ELF-1 (cell line): ENCODE data around the gene HSH2D.
"Not testable (repeated sequence)": the region's sequence is repeated elsewhere in the genome, so short reads cannot be mapped to it uniquely, and the experiment has no call there.

Experiments used
- DNase-seq: peaks from one replicate; pipeline ENCODE4 v3.0.0-alpha.2; 2016; ENCODE audit warnings: low read depth, low spot score

Gene HSH2D, protein sequence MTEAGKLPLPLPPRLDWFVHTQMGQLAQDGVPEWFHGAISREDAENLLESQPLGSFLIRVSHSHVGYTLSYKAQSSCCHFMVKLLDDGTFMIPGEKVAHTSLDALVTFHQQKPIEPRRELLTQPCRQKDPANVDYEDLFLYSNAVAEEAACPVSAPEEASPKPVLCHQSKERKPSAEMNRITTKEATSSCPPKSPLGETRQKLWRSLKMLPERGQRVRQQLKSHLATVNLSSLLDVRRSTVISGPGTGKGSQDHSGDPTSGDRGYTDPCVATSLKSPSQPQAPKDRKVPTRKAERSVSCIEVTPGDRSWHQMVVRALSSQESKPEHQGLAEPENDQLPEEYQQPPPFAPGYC

DNA sequence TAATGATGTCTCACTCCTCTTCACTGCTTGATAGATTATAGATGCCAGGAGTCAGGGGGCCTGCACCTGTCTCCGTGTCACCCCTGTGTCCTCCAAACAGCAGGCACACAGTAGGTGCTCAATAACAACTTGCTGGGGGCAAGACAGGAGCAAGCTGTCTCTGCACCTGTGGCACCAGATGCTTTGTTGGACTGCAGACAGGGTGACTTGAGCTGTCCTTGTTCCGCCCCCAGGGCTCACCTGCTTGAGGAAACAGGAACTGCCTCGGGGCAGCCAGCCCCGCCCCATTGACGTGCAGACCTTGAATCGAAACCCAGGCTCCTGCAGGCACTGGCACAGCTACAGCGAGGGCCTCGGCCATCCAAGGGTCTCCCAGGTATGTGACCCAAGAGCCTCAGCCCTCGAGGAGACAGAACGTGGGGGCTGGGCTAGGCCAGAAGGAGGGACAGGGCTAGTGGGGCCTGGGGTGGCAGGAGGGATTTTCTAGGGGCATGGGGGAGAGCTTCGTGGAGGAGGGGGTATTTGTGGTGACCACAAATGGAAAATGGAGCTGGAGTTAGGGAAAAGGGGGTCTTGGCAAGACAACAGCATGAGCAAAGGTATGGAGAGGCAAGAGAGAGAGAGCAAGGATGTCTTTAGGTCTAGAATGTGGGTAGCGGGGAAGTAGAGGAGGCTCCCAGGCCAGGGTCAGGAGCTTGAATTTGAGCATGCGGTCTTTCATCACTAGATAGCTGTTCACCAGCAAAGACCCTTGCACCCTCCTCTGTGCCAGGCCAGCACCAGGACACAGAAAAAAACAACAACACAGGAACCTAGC lies at the start of gene HSH2D:
Gene HSH2D (plus strand): TSS at position 287 of the 817 bp plus-strand sequence. CDS start 5,066 bp downstream, outside the sequence.
- DNase-seq, result peak; percentile 80

DNA sequence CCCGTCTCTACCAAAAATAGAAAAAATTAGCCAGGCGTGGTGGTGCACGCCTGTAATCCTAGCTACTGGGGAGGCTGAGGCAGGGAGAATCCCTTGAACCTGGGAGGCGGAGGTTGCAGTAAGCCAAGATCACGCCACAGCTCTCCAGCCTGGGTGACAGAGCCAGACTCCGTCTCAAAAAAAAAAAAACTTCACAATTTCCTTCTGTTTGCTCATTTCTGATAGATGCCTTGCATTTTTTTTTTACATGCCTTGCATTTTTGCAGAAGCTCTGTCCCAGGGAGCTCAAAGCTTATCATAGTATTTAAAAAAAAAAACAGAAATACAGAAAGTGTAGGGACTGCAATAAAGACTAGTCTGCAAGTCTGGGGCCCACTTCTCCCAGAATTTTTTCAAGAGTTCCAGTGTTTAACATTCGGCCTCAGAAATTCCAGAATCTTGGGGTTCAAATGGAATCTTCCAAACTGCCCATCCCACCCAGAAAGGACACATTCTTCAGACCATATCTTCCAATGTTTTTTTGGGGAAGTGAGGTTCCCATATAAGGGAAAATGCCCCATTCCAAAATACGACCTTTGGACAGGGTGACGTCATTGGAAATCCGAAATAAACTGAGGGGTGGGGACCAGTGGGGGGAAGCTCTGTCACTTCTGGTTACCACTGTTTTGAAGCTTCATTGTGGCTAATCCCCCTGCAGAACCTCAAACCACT lies 49.0 kb upstream of the HSH2D start:
- DNase-seq, result no peak

DNA sequence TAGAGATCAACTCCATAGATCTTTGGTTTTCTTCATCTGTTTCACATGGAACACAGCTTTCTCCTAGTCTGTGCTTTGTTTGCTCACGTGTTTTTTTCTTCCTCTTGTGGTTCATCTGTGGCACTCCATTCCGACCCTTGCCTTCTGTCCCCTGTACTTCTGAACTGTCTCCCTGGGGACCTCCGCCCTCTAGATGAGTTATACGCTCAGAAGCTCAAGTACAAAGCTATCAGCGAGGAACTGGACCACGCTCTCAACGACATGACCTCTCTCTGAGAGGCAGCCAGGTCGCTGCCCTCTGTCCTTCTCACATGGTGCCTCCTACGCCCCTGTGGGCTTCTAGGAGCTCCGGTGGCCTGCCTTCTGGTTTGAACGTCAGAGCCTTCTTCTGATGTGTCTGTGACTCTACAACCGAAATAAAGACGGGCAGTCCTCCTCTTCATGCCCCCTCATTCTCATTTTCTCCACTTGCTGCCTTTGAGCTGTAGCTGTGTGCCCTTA lies 48.4 kb upstream of the HSH2D start:
- no peak for DNase-seq

DNA sequence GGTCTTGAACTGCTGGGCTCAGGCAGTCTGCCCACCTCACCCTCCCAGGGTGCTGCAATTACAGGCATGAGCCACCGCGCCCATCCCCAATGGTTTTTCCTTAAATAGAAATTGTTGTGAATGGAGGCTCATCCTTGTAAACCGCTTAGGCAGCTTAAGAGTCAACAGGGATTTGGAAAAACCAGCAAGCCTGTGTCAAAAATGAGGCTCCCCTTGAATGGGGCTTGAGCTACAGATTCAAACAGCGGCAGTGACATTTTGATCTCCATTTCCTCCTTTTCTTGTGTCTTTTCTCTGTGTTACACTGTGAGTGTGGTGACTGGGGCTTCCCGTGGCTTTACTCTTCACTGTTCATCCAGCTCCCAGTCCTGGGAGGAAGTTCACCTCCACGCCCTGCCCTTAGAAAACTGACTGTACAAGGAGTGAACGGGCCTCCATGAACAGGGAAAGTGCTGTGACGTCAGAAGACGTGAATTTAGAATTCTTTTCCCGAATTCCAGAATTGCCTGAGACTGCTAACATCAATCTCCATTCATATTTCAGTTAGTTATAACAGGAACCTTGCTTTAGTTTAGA lies 47.1 kb upstream of the HSH2D start:
- DNase-seq, result no peak

DNA sequence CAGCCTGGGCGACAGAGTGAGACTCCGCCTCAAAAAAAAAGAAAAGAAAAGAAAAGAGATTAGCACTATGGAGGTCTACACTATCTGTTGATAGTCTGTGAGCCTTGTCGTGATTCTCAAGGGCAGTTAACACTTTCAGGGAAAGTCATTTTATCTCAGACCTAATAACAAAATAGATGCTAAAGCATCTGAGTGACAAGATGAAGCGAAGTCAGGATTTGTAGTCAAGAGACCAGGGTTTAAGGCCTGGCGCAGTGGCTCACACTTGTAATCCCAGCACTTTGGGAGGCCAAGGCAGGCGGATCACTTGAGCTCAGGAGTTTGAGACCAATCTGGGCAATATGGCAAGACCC lies 45.1 kb upstream of the HSH2D start:
- DNase-seq, result no peak

DNA sequence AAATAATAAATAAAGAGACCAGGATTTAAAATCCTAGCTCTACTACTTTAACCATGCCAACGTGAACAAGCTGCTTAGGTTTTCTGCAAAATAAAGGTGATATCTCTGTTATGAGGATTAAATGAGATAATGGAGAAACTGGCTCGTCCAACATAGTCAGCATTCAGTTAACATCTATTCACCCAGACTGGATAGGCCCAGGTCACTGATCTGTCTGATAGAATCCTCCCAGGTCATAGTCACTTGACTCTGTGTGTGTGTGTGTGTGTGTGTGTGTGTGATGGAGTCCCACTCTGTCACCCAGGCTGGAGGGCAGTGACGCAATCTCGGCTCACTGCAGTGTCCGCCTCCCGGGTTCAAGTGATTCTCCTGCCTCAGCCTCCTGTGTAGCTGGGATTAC lies 44.7 kb upstream of the HSH2D start:
- no peak for DNase-seq

DNA sequence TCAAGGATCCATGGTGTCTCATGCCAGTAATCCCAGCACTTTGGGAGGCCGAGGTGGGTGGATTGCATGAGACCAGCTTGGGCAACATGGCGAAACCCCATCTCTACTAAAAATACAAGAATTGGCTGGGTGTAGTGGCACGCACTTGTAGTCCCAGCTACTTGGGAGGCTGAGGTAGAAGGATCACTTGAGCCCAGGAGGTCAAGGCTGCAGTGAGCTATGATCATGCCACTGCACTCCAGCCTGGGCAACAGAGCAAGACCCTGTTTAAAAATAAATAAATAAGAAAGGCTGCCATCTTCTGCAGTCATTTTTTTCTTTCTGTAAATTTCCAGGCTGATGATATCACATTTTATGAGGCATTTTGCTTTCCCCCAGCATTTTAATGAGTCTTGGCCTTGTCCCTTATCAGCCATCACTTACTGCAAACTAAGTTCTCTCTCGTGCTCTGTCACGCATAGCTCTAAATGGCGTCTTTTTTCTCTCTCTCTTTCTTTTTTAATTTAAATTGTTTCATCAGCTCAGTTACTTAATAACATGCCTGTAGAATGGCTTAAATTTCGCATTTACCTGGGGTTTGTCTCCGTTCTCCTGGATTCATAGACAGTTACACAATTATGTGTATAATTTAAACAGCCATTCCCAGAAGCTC lies 44.0 kb upstream of the HSH2D start:
- not testable (repeated sequence) for DNase-seq

DNA sequence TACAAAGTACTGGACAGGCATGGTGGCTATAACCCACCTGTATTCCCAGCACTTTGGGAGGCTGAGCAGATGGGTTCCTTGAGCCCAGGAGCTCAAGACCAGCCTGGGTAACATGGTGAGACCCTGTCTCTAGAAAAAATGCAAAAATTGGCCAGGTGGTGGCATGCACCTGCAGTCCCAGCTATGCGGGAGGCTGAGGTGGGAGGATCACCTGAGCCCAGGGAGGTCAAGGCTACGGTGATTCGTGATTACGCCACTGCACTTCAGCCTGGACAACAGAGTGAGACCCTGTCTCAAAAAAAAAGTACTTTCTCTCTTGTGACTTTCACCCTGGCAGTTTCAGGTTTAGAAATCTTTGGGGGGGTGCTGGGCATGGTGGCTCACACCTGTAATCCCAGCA lies 43.0 kb upstream of the HSH2D start:
- DNase-seq, result no peak

DNA sequence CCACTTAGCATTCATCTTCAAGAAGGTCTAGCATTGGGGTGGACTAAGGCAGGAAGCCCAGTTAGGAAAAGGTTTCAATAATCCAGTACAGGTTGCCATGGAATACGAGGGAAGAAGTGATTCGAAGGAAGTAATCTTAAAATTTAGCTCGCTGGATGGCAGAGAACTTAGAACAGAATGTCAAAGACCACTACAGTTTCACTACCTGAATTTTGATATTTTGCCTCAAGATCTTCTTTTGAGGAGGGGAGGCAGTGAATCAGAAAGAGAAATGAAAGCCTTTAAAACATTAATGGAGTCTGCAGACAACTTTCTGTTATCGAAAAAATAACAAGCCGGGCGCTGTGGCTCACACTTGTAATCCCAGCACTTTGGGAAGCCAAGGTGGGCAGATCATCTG lies 38.8 kb upstream of the HSH2D start:
- DNase-seq, result no peak

DNA sequence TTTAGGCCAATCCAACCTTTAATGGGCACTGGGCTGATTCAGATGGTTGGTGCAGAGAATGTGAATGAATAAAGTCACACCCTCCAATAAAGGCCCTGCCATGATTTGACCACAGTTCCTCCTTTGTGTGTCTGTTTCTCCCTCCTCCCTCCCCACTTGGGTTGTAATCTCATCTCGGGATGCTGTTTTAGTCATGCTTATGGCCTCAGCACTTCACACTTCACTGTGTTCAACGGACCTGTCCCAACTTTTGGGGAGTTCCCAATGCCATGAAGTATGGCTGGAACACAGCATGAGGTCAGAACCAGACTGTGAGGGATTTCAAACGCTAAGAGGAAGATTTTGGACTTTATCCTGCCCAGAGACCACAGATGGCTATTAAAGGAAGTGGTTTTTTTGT lies 37.4 kb upstream of the HSH2D start:
- no peak for DNase-seq

DNA sequence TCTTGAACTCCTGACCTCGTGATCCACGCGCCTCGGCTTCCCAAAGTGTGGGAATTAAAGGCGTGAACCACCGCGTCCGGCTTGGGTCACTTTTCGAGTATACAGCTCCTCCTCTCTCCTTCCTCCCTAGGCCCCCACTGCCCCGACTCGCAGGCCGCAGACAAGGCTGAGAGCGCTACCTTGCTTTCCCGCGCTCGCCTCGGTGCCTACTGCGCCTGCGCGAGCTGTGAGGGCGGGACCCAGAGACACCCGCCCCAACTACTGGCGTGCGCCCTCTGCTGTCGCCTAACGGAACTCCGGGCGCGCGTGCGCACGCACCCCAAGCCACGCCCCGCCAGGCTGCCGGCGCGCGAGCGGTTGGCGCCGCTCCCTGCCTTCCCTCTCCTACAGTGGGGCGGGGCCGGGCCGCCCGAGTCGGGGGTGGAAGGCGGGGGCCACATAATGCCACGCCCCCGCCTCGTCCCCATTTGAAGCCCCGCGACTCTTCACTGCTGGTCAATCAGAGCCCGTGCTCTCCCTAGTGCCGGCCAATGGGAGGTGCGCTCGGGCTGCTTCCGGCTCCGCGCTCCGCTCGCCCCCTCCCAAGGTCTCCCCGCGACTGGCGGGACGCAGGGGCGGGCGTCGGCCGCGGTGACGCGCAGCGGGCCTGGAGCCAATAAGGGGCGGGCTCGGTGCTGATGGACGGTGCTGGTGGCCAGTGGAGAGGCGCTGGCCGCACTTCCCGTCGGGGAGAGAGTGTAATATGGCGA lies 32.2 kb upstream of the HSH2D start, which contains the start of gene RAB8A:
Gene RAB8A (plus strand): TSS at position 730 of the 749 bp plus-strand sequence. CDS start 13 bp downstream, at position 743.
- DNase-seq, result peak; percentile 100

DNA sequence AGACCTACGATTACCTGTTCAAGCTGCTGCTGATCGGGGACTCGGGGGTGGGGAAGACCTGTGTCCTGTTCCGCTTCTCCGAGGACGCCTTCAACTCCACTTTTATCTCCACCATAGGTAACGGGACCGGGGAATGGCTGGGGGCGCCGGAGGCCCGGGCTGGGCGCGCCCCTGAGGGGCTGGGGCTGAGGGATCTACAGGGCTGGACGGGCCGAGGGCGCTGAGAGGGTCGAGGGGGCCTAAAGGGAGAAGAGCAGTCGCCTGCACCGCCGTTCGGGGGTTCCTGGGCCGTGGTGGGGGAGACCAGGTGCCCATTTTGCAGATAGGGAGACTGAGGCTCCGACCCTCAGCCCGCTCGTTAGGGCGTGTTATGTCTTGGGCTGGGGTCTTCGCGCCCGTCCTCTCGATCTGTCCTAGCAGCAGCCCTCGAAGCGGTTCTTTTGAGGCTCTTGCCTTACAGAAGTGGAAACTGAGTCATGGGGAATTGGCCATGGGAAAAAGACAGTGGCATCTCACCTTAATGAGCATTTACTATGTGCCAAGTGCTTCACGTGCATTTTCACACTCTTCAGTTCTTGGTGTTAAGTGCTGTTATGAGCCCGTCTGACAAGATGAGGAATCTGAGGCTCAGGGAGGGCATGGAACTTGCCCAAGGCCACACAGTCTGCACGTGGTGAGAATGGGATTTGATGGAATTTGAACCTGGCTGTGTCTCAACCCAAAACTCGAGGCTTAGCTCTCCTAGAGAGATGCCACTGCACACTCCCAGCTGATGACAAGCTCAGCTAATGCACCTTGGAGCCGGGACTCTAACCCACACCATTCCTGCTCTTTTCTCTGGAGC lies 31.4 kb upstream of the HSH2D start:
- no peak for DNase-seq

DNA sequence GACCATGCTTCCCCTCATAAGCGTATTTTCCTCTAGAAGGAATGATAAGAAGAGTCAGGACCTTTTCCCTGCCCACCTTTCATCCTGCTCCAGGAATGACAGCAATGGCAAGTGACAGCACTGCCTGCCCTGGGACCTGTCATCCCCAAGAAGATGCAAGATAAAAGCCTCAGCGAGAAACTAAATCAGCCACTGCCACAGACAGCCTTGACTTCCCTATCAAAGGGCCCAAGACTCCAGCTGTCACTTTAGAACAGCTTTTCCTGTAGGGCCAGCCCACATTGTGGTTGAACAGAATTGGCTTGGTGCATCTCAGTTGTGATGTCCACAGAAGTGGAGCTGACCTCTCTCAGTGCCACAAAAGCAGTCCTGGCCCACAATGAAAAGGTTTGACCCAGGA lies 30.7 kb upstream of the HSH2D start:
- no peak for DNase-seq

DNA sequence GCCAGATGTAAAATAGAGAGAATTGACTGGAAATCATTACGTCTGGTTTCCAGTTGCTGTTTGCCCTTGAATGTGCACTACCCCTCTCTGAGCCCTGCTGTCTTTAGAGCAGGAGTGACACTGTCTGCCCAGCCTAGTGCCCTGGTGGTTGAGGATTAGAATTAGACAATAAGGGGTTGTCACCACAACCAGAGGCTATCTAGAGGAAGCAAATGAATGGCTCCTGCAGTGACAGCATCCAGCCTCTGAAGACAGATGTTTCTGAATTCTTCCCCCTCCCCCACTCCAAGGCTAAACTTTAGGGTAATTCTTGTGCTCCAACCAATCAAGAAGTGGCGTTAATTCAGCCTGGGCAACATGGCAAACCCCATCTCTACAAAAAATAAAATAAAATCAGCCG lies 29.8 kb upstream of the HSH2D start:
- no peak for DNase-seq

DNA sequence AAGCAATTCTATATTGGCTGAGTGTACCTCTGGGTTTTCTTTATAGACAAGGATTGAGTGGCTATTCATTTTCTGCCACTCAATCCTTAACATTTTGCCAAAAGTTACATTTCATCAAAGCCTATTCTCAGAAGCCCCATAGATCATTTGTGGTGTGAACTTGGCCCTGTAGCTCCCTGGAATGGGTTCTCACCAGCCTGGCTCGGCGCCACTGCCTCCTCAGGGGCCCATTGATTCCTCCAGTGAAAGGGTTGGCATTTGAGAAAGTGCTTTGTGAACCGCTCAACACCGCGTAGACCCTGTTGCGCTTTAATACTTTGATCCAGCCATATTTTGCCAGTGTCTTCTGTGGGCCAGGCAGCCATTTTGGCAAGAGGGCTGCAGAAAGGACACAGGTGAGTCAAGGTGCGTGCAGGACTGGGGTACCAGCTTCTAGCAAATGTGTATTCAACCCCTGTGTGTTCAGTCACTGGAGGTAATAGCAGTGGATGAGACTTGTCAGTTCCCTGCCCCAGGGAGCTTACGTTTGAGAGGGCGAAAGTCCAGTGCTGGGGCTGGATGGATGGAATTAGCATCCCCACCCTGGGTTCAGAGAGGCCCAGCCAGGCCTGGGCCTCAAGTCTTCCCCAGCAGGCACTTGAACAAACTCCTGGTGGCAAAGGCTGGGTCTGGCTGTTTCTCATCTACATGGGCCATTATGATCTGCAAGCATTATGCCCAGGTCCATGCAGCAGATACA lies 28.0 kb upstream of the HSH2D start:
- no peak for DNase-seq

DNA sequence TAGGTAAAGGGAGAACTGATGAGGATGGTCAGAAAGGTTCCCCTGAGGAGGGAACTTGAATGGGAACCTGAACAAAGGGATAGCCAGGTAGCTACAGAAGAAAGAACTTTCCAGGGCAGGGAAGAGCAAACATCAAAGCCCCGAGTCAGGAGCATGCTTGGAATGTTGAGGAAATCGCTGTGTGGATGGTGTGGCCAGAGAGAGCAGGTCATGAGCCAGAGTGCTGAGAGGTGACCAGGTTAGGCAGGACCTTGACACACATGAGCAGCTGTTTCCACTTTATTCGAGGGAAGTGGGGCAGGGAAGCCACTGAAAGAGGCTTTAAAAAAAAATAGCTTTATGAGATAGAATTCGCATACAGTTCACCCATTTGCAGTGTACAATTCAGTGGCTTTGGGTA lies 27.4 kb upstream of the HSH2D start:
- peak; percentile 37 for DNase-seq

DNA sequence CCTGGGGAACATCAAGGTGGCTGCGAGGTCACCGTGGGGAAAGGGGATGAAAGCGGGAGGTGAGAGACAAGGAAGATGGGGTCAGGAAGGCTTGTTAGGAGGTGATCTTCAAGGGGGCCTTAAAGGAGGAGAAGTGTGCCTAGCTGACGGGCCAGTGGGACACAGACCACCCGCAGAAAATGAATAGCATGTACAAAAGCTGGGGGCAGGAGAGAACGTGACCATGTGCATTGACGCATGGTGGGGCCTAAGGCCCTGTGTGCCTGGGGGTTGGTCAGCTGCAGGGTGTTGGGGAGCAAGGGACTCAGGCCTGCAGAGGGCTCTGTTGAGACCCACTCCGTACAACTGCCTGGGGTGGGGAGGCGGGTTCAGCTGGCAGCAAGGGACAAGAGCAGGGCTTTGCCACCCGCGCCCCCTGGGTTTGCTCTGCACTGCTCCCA lies 25.9 kb upstream of the HSH2D start:
- DNase-seq, result no peak

DNA sequence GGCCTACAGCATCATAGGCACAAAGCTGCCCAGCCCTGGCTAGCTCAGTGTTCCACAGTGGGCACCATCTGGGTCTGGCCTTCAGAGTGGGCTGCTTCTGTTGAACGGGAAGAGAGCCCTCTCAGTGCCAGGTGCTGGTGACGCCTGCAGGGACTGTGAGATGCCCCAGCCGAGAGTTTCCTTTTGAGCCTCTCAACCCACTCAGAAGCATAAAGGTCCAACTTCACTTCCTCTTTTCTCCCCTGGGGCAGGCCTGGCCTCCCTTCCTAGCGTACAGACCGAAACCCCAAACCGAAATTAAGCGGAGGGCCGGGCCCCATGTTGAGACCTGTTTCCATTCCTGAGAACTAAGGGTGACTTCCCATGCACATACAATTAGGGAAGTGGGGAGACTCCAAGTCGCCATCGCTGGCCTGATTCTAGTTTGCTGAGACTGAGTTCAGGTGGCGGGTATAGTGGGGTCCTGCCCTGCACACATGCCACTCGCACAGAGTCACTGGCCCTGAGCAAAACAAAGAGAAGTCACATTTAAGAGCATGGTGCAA lies 24.9 kb upstream of the HSH2D start:
- no peak for DNase-seq
